ENCODE results near the gene TNFSF11.
A peak's percentile ranks its signal among the peaks of the same experiment; 100 is the strongest.

TNFSF11 gene

GRCh38 chr13:42561752-42562467 lies 12.0 kb upstream of the TNFSF11 start:
- no peak for DNase-seq

GRCh38 chr13:42567906-42568305 lies 6.0 kb upstream of the TNFSF11 start:
- DNase-seq = no peak

- no peak for DNase-seq
These were observed 4.2 kb upstream of the TNFSF11 start for GRCh38 chr13:42569576-42570344.

GRCh38 chr13:42571895-42572294 lies 2.1 kb upstream of the TNFSF11 start:
- no peak for DNase-seq

- no peak for DNase-seq
These were observed 721 bp downstream of the TNFSF11 start for GRCh38 chr13:42574435-42575311.

GRCh38 chr13:42575938-42576337 lies 2.0 kb downstream of the TNFSF11 start:
- no peak for DNase-seq

- no peak for DNase-seq
These were observed 3.6 kb downstream of the TNFSF11 start for GRCh38 chr13:42577538-42577937.

GRCh38 chr13:42580644-42581043 lies 6.7 kb downstream of the TNFSF11 start:
- no peak for DNase-seq

GRCh38 chr13:42581427-42581826 lies 7.5 kb downstream of the TNFSF11 start:
- no peak for DNase-seq

- no peak for DNase-seq
These were observed 17.6 kb downstream of the TNFSF11 start for GRCh38 chr13:42591602-42592001.

GRCh38 chr13:42592915-42593900 lies 19.3 kb downstream of the TNFSF11 start:
- DNase-seq = no peak

GRCh38 chr13:42594481-42595252 lies 20.7 kb downstream of the TNFSF11 start:
- peak; percentile 52 for DNase-seq

- DNase-seq = no peak
These were observed 21.3 kb downstream of the TNFSF11 start for GRCh38 chr13:42595253-42595571.

- no peak for DNase-seq
These were observed 23.6 kb downstream of the TNFSF11 start for GRCh38 chr13:42597505-42597904.

- no peak for DNase-seq
These were observed 27.0 kb downstream of the TNFSF11 start for GRCh38 chr13:42600943-42601342.

GRCh38 chr13:42602906-42603305 lies 29.0 kb downstream of the TNFSF11 start:
- DNase-seq = no peak

- no peak for DNase-seq
These were observed 29.6 kb downstream of the TNFSF11 start for GRCh38 chr13:42603571-42603970.

- no peak for DNase-seq
These were observed 33.6 kb downstream of the TNFSF11 start for GRCh38 chr13:42607546-42607945.

- DNase-seq = no peak
These were observed 36.7 kb downstream of the TNFSF11 start for GRCh38 chr13:42610649-42611048.

- DNase-seq = no peak
These were observed 37.3 kb downstream of the TNFSF11 start for GRCh38 chr13:42611086-42611779.

Data from NCI-H187 treated with DMSO at 0.1 percent for 48 hours (cell line).